GM18502 (cell line): ENCODE results near the gene CMTM6.
"Not testable (repeated sequence)": the region's sequence is repeated elsewhere in the genome, so short reads cannot be mapped to it uniquely, and the experiment has no call there.

ENCODE experiments used
- ATAC-seq: cut with Tn5 transposase; IDR thresholded peaks from one replicate; pipeline ENCODE4 v1.9.1; 2021; ENCODE audit warnings: mild to moderate bottlenecking; ENCODE audit not compliant: unreplicated experiment, poor library complexity

The CMTM6 gene

GRCh38 chr3:32500880-32501782 lies 1.5 kb downstream of the CMTM6 start:
- no peak for ATAC-seq

GRCh38 chr3:32500231-32500630 lies 2.4 kb downstream of the CMTM6 start:
- no peak for ATAC-seq

- no peak for ATAC-seq
Observed at GRCh38 chr3:32499585-32499984, 3.1 kb downstream of the CMTM6 start.

- no peak for ATAC-seq
Observed at GRCh38 chr3:32498992-32499391, 3.7 kb downstream of the CMTM6 start.

- no peak for ATAC-seq
Observed at GRCh38 chr3:32498252-32498651, 4.4 kb downstream of the CMTM6 start.

- no peak for ATAC-seq
Observed at GRCh38 chr3:32495609-32496008, 7.0 kb downstream of the CMTM6 start.

- ATAC-seq = no peak
Observed at GRCh38 chr3:32495085-32495484, 7.6 kb downstream of the CMTM6 start.

GRCh38 chr3:32493437-32494414 lies 8.9 kb downstream of the CMTM6 start:
- peak; percentile 86 for ATAC-seq

GRCh38 chr3:32492684-32493436 lies 9.8 kb downstream of the CMTM6 start:
- ATAC-seq = no peak

GRCh38 chr3:32488474-32489008 lies 14.1 kb downstream of the CMTM6 start:
- no peak for ATAC-seq

GRCh38 chr3:32487781-32488473 lies 14.7 kb downstream of the CMTM6 start:
- ATAC-seq = no peak

- ATAC-seq = no peak
Observed at GRCh38 chr3:32484436-32484835, 18.2 kb downstream of the CMTM6 start.

- no peak for ATAC-seq
Observed at GRCh38 chr3:32483772-32484171, 18.9 kb downstream of the CMTM6 start.

GRCh38 chr3:32482693-32483092 lies 20.0 kb downstream of the CMTM6 start:
- ATAC-seq = no peak

- ATAC-seq = no peak
Observed at GRCh38 chr3:32481791-32482631, 20.6 kb downstream of the CMTM6 start.

GRCh38 chr3:32480604-32481003 lies 22.0 kb downstream of the CMTM6 start:
- ATAC-seq = no peak

GRCh38 chr3:32474201-32474600 lies 28.5 kb downstream of the CMTM6 start:
- ATAC-seq = no peak

GRCh38 chr3:32472151-32472550 lies 30.5 kb downstream of the CMTM6 start:
- ATAC-seq = not testable (repeated sequence)

GRCh38 chr3:32471246-32471645 lies 31.4 kb downstream of the CMTM6 start:
- ATAC-seq = no peak
